Hepatocyte (in vitro differentiated cells): ENCODE results near the gene COPS3. TPM values are rescaled to one million over a fixed set of nuclear protein-coding genes. Genes with fewer than 3 reads are reported as not detected.
"Not testable (repeated sequence)": the region's sequence is repeated elsewhere in the genome, so short reads cannot be mapped to it uniquely, and the experiment has no call there.

Experiments used
- DNase-seq: peaks from one replicate; pipeline ENCODE4 v3.0.0-alpha.2; 2016; ENCODE audit warnings: low spot score
- H2AFZ ChIP-seq: fragments of 200-600 bp; sonication (generic); 2 replicates; pipeline ENCODE4 v1.6.0; 2016; ENCODE audit warnings: antibody characterized with exemption, mild to moderate bottlenecking
- H3K27ac ChIP-seq: fragments of 200-600 bp; sonication (generic); 2 replicates; pipeline ENCODE4 v1.5.1; 2016; ENCODE audit warnings: mild to moderate bottlenecking
- H3K27me3 ChIP-seq: fragments of 200-600 bp; sonication (generic); 2 replicates; pipeline ENCODE4 v1.6.1; 2016
- H3K36me3 ChIP-seq: fragments of 200-600 bp; sonication (generic); replicated peaks from 2 replicates; pipeline ENCODE4 v1.5.1; 2016; ENCODE audit warnings: low read depth; ENCODE audit not compliant: insufficient read depth
- H3K4me1 ChIP-seq: fragments of 200-600 bp; sonication (generic); 2 replicates; pipeline ENCODE4 v1.5.1; 2016; ENCODE audit warnings: mild to moderate bottlenecking, moderate library complexity; ENCODE audit not compliant: insufficient read depth
- H3K4me2 ChIP-seq: fragments of 200-600 bp; sonication (generic); 2 replicates; pipeline ENCODE4 v1.6.0; 2016
- H3K4me3 ChIP-seq: fragments of 200-600 bp; sonication (generic); 2 replicates; pipeline ENCODE4 v1.5.1; 2016; ENCODE audit warnings: mild to moderate bottlenecking
- H3K79me2 ChIP-seq: fragments of 200-600 bp; sonication (generic); 2 replicates; pipeline ENCODE4 v1.6.0; 2017; ENCODE audit warnings: mild to moderate bottlenecking
- H3K9me2 ChIP-seq: fragments of 200-600 bp; sonication (generic); replicated peaks from 2 replicates; pipeline ENCODE4 v1.6.0; 2017; ENCODE audit warnings: mild to moderate bottlenecking; ENCODE audit not compliant: insufficient read depth
- H3K9me3 ChIP-seq: fragments of 200-600 bp; sonication (generic); 2 replicates; pipeline ENCODE4 v1.5.1; 2016; ENCODE audit warnings: low read depth, mild to moderate bottlenecking
- H4K20me1 ChIP-seq: fragments of 200-600 bp; sonication (generic); 2 replicates; pipeline ENCODE4 v1.6.0; 2016; ENCODE audit warnings: mild to moderate bottlenecking; ENCODE audit not compliant: insufficient read depth, poor library complexity, severe bottlenecking
- EZH2 ChIP-seq: fragments of 200-600 bp; sonication (generic); IDR thresholded peaks from 2 replicates; pipeline ENCODE4 v1.6.1; 2016; ENCODE audit warnings: antibody characterized with exemption, mild to moderate bottlenecking, borderline replicate concordance
- EZH2phosphoT487 ChIP-seq: fragments of 200-600 bp; sonication (generic); IDR thresholded peaks from one replicate; pipeline ENCODE4 v1.6.1; 2018; ENCODE audit warnings: antibody characterized with exemption, mild to moderate bottlenecking, low read depth, moderate library complexity; ENCODE audit not compliant: unreplicated experiment, severe bottlenecking
- WGBS: methylation state at CpG from one replicate; pipeline ENCODE4 v1.1.6; 2016; ENCODE audit warnings: low lambda C conversion rate; ENCODE audit errors: missing lambda C conversion rate; 5-methylcytosine and 5-hydroxymethylcytosine counted together
- polyA plus RNA-seq: library from polyadenylated mRNA; unstranded; fragments of >200 nt; fragmentation: Nextera tagmentation; extraction: Ambion mirVana; gene quantifications from 2 replicates; pipeline ENCODE4 v1.2.1, GENCODE V29; 2016
- total RNA-seq: library from RNA; depleted of rRNA; stranded (reverse); fragments of >200 nt; gene quantifications from 2 replicates; pipeline ENCODE4 v1.2.3, GENCODE V29; 2014
- TF ChIP-seq, protein P1 (sequence below): fragments of 200-600 bp; sonication (generic); IDR thresholded peaks from 2 replicates; pipeline ENCODE4 v1.5.1; 2016; ENCODE audit warnings: antibody characterized with exemption, mild to moderate bottlenecking; ENCODE audit not compliant: poor library complexity

Gene COPS3
- total and polyA plus RNA-seq, 2 experiments from 2014 or later = 56.4 to 69.5 TPM

DNA sequence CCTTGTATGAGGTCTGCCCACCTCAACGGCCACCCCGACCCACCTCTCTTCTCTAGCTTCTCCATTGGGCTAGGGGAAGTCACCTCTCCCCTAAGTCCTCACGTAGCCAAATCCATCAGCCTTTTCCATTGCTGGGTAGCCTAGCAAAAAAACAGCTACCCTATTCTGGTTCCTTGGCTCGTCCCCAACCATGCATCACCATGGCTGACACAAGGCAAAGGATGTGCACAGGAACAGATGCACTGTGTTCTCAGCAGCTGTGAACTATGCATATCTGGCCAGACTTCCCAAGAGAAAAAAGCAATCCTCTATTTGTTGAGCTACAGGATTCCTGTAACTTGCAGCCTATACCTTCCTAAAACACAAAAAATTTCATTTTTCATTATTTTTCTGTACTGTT is 22.0 kb downstream of the COPS3 start:
- H3K27me3 ChIP-seq = no peaks in the 10 kb centered on the region
- no peaks in the 10 kb centered on the region for H3K9me3 ChIP-seq
- H3K9me2 ChIP-seq = no peaks in the 10 kb centered on the region
- 99% methylated on average over 4 of the region's 4 CpGs for WGBS
- no peaks in the 10 kb centered on the region for H3K36me3 ChIP-seq
- no peaks in the 10 kb centered on the region for H3K79me2 ChIP-seq
- H3K27ac ChIP-seq = no peak overlapping the region
- H3K4me2 ChIP-seq = no peak overlapping the region
- H3K4me1 ChIP-seq = no peaks in the 10 kb centered on the region
- TF ChIP-seq, protein P1, sequence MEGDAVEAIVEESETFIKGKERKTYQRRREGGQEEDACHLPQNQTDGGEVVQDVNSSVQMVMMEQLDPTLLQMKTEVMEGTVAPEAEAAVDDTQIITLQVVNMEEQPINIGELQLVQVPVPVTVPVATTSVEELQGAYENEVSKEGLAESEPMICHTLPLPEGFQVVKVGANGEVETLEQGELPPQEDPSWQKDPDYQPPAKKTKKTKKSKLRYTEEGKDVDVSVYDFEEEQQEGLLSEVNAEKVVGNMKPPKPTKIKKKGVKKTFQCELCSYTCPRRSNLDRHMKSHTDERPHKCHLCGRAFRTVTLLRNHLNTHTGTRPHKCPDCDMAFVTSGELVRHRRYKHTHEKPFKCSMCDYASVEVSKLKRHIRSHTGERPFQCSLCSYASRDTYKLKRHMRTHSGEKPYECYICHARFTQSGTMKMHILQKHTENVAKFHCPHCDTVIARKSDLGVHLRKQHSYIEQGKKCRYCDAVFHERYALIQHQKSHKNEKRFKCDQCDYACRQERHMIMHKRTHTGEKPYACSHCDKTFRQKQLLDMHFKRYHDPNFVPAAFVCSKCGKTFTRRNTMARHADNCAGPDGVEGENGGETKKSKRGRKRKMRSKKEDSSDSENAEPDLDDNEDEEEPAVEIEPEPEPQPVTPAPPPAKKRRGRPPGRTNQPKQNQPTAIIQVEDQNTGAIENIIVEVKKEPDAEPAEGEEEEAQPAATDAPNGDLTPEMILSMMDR = no peak
- no peak for TF ChIP-seq EZH2
- no peak for TF ChIP-seq EZH2phosphoT487
- H3K4me3 ChIP-seq = no peak overlapping the region
- no peak overlapping the region for H2AFZ ChIP-seq
- H4K20me1 ChIP-seq = no peaks in the 10 kb centered on the region
- DNase-seq = no peak

DNA sequence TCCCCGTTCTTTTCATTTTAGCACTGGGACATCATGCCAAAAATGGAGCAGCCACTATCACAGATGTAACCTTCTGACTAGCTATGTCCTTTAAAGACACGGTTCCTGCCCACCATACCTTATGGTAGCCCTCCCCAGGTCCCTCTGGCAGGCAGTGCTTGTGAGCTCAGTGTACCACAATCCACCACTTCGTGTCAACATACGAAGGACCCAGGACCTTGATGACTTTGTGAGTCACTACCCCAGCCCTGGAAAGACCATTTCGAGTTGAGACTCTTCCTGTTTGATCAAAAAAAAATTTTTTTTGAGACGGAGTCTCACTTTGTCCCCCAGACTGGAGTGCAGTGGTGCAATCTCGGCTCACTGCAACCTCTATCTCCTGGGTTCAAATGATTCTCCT is 23.0 kb downstream of the COPS3 start:
- DNase-seq = no peak
- 92% methylated on average over 7 of the region's 7 CpGs for WGBS

DNA sequence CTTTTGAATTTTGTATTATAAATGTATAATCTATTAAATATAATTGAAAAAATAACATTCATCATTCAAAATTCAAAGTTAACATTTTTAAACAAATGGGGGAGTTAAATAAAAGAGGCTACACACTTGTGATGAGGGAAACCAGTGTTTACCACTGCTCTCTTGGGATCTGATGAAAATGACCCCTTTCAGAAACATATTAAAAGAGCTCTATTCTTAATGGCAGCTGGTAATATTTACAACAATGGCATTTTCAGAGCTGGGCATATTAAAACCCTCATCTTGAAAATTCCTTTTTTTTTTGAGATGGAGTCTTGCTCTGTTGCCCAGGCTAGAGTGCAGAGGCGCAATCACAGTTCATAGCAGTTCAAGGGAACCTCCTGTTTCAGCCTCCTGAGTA is 24.7 kb downstream of the COPS3 start:
- Histone ChIP-seq H3K9me2 (no peaks in the 10 kb centered on the region), H3K9me3 (no peaks in the 10 kb centered on the region), H3K4me1 (no peaks in the 10 kb centered on the region), H4K20me1 (no peaks in the 10 kb centered on the region), H3K4me2 (no peak overlapping the region), H3K79me2 (no peaks in the 10 kb centered on the region), H3K27ac (no peak overlapping the region), H3K36me3 (no peaks in the 10 kb centered on the region), H2AFZ (no peak overlapping the region), H3K4me3 (no peak overlapping the region), H3K27me3 (no peaks in the 10 kb centered on the region)
- DNase-seq = no peak
- 100% methylated on average over 1 of the region's 1 CpG for WGBS
- TF ChIP-seq, protein P1 = no peak
- TF ChIP-seq EZH2 = no peak
- TF ChIP-seq EZH2phosphoT487 = no peak

More for the DNA sequence above, 23.0 kb downstream of the COPS3 start:
- no peak for TF ChIP-seq EZH2phosphoT487
- TF ChIP-seq, protein P1 = no peak
- no peak for TF ChIP-seq EZH2
- H3K27ac ChIP-seq = no peak overlapping the region
- no peak overlapping the region for H3K4me3 ChIP-seq
- H3K4me1 ChIP-seq = no peaks in the 10 kb centered on the region
- no peaks in the 10 kb centered on the region for H4K20me1 ChIP-seq
- no peaks in the 10 kb centered on the region for H3K9me3 ChIP-seq
- H2AFZ ChIP-seq = no peak overlapping the region
- no peak overlapping the region for H3K4me2 ChIP-seq
- H3K36me3 ChIP-seq = no peaks in the 10 kb centered on the region
- H3K79me2 ChIP-seq = no peaks in the 10 kb centered on the region
- no peaks in the 10 kb centered on the region for H3K9me2 ChIP-seq
- no peaks in the 10 kb centered on the region for H3K27me3 ChIP-seq

DNA sequence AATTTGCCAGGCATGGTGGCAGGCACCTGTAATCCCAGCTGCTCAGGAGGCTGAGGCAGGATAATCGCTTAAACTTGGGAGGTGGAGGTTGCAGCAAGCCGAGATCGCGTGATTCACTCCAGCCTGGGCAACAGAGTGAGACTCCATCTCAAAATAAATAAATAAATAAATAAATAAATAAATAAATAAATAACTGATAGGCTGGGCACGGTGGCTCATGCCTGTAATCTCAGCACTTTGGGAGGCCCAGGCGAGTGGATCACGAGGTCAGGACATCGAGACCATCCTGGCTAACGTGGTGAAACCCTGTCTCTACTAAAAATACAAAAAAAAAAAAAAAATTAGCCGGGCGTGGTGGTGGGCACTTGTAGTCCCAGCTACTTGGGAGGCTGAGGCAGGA is 25.4 kb downstream of the COPS3 start:
- DNase-seq, H3K4me3 ChIP-seq, H3K9me3 ChIP-seq, H3K79me2 ChIP-seq, H3K27me3 ChIP-seq, H3K36me3 ChIP-seq, H3K9me2 ChIP-seq, H3K4me1 ChIP-seq, H4K20me1 ChIP-seq, H3K4me2 ChIP-seq, H3K27ac ChIP-seq, H2AFZ ChIP-seq: not testable (repeated sequence)
- WGBS = 90% methylated on average over 11 of the region's 11 CpGs
